Measurements from ENCODE around the gene NR4A2. TPM values are rescaled to one million over a fixed set of nuclear protein-coding genes. Genes with fewer than 3 reads are reported as not detected.
A peak's percentile ranks its signal among the peaks of the same experiment; 100 is the strongest.

NR4A2 gene
- total RNA-seq, 1 experiment from 2014 or later, result 0.66 TPM

DNA sequence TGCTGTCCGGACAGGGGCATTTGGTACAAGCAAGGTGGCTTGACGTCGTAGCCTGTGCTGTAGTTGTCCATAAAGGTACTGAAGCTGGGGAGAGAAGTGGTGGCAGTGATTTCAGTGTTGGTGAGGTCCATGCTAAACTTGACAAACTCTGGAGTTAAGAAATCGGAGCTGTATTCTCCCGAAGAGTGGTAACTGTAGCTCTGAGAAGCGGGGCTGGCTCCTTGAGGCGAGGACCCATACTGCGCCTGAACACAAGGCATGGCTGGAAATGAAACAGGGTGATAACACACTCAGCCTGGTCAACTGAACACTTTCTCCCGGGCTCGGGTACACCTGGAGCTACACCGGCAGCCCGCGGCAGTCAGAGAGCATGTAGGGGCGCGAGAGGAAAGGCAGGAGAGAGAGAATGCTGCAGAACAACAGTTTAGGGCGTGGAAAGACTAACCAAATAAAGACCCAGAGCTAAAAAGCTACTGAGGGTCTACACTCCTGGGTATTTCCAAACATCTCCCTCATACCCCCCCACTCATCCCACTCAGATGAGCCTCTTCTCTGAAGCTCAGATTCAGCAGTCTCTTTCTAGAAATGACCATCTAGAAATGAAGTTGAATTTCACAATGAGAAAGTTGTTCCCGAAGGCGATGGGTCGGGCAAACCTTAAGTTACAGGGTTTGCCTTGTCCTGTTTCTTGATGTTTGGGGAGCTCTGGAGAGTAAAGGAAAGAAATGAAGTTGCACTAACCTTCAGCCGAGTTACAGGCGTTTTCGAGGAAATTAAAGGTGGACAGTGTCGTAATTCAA lies 2.4 kb downstream of the NR4A2 start (continued):
- TF ChIP-seq, protein P1, sequence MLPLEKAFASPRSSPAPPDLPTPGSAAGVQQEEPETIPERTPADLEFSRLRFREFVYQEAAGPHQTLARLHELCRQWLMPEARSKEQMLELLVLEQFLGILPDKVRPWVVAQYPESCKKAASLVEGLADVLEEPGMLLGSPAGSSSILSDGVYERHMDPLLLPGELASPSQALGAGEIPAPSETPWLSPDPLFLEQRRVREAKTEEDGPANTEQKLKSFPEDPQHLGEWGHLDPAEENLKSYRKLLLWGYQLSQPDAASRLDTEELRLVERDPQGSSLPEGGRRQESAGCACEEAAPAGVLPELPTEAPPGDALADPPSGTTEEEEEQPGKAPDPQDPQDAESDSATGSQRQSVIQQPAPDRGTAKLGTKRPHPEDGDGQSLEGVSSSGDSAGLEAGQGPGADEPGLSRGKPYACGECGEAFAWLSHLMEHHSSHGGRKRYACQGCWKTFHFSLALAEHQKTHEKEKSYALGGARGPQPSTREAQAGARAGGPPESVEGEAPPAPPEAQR (CRISPR knock-in tag; IDR thresholded peaks at IDR 0.05), result no peak

DNA sequence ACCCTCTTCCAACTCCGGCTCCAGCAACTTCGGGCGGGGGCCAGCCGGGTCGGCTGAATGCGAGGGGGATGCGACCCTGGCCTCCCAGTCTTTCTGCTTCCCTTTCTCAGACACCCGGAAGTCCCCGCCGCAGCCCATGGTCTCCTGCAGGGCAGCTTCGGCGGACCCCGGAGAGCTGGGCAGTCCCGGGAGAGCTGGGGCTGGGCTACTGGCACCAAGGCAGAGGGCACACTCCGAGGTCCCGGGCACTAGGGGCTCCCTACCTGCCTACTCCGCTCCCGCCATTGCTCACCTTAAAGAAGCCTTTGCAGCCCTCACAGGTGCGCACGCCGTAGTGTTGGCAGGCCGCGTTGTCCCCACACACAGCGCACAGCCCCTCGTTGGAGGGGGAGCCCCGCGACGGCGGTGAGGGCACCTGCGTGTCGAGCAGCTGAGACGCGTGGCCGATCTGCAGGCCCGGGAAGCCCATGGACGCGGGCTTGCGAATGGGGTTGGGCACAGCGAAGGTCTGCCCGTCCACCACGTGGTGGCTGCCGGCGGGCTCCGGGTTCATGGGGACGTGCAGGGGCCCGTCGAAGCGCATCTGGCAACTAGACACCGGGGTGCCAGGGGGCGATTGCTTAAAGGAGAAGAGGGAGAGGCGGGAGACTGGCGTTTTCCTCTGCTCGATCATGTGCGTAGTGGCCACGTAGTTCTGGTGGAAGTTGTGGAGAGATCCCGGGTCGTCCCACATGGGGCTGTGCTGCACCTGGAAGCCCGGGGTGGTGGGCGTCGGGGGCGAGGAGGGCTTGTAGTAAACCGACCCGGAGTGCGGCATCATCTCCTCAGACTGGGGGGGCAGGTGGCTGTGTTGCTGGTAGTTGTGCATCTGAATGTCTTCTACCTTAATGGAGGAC lies 3.2 kb downstream of the NR4A2 start:
- ChIA-PET CTCF (interaction anchor here (0.6 to 1.7 kb wide), 5 partner anchors 10 to 855 kb away, joined by 3 to 5 read pairs (median 3); no protein-coding TSS in a partner anchor), POLR2A (interaction anchor here (0.9 to 1.2 kb wide), 2 partner anchors 9 to 12 kb away, joined by 3 to 4 read pairs; no protein-coding TSS in a partner anchor)
- no peaks in the 10 kb centered on the region for H3K36me3 Mint-ChIP-seq
- peak; percentile 6 for ATAC-seq
- no peak overlapping the region for H3K27ac Mint-ChIP-seq
- H3K4me3 Mint-ChIP-seq, result peak overlapping the region; percentile 69
- H3K4me1 Mint-ChIP-seq, result peaks cover 71% of the 10 kb centered on the region
- peaks cover 99% of the 10 kb centered on the region for H3K27me3 Mint-ChIP-seq (ENCODE audit: low read depth)
- H3K9me3 Mint-ChIP-seq, result no peaks in the 10 kb centered on the region
- peak; percentile 70 for DNase-seq (ENCODE audit: low spot score)
- TF ChIP-seq FOXJ3 (CRISPR knock-in tag; IDR thresholded peaks at IDR 0.05; ENCODE audit: borderline replicate concordance), result no peak
- peak; percentile 75; the same call in 1 of the 2 replicates for TF ChIP-seq FOXP1 (CRISPR knock-in tag; IDR thresholded peaks at IDR 0.05; ENCODE audit: borderline replicate concordance)
- TF ChIP-seq EMX1 (CRISPR knock-in tag; IDR thresholded peaks at IDR 0.05), result no peak
- TF ChIP-seq GRHL2 (CRISPR knock-in tag; IDR thresholded peaks at IDR 0.05; ENCODE audit: insufficient replicate concordance, severe bottlenecking), result no peak
- no peak for TF ChIP-seq OVOL2 (CRISPR knock-in tag; IDR thresholded peaks at IDR 0.05; ENCODE audit: borderline replicate concordance)
- TF ChIP-seq, protein P2, sequence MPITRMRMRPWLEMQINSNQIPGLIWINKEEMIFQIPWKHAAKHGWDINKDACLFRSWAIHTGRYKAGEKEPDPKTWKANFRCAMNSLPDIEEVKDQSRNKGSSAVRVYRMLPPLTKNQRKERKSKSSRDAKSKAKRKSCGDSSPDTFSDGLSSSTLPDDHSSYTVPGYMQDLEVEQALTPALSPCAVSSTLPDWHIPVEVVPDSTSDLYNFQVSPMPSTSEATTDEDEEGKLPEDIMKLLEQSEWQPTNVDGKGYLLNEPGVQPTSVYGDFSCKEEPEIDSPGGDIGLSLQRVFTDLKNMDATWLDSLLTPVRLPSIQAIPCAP (CRISPR knock-in tag; IDR thresholded peaks at IDR 0.05), result 0 out of 2 replicates have a peak, but pooled peaks have one; percentile 35
- no peak for TF ChIP-seq CREM (CRISPR knock-in tag; IDR thresholded peaks at IDR 0.05)
- TF ChIP-seq IRF2 (CRISPR knock-in tag; IDR thresholded peaks at IDR 0.05; ENCODE audit: borderline replicate concordance, low read depth), result no peak
- TF ChIP-seq, protein P3, sequence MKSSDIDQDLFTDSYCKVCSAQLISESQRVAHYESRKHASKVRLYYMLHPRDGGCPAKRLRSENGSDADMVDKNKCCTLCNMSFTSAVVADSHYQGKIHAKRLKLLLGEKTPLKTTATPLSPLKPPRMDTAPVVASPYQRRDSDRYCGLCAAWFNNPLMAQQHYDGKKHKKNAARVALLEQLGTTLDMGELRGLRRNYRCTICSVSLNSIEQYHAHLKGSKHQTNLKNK (CRISPR knock-in tag; IDR thresholded peaks at IDR 0.05), result no peak
- TF ChIP-seq, protein P4, sequence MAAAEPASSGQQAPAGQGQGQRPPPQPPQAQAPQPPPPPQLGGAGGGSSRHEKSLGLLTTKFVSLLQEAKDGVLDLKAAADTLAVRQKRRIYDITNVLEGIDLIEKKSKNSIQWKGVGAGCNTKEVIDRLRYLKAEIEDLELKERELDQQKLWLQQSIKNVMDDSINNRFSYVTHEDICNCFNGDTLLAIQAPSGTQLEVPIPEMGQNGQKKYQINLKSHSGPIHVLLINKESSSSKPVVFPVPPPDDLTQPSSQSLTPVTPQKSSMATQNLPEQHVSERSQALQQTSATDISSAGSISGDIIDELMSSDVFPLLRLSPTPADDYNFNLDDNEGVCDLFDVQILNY (CRISPR knock-in tag; IDR thresholded peaks at IDR 0.05), result no peak
- TF ChIP-seq, protein P5, sequence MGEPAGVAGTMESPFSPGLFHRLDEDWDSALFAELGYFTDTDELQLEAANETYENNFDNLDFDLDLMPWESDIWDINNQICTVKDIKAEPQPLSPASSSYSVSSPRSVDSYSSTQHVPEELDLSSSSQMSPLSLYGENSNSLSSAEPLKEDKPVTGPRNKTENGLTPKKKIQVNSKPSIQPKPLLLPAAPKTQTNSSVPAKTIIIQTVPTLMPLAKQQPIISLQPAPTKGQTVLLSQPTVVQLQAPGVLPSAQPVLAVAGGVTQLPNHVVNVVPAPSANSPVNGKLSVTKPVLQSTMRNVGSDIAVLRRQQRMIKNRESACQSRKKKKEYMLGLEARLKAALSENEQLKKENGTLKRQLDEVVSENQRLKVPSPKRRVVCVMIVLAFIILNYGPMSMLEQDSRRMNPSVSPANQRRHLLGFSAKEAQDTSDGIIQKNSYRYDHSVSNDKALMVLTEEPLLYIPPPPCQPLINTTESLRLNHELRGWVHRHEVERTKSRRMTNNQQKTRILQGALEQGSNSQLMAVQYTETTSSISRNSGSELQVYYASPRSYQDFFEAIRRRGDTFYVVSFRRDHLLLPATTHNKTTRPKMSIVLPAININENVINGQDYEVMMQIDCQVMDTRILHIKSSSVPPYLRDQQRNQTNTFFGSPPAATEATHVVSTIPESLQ (CRISPR knock-in tag; IDR thresholded peaks at IDR 0.05), result no peak
- TF ChIP-seq, protein P6, sequence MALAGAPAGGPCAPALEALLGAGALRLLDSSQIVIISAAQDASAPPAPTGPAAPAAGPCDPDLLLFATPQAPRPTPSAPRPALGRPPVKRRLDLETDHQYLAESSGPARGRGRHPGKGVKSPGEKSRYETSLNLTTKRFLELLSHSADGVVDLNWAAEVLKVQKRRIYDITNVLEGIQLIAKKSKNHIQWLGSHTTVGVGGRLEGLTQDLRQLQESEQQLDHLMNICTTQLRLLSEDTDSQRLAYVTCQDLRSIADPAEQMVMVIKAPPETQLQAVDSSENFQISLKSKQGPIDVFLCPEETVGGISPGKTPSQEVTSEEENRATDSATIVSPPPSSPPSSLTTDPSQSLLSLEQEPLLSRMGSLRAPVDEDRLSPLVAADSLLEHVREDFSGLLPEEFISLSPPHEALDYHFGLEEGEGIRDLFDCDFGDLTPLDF (CRISPR knock-in tag; IDR thresholded peaks at IDR 0.05), result no peak
- TF ChIP-seq ZBTB21 (CRISPR knock-in tag; IDR thresholded peaks at IDR 0.05; ENCODE audit: borderline replicate concordance), result no peak
- TF ChIP-seq, protein P7, sequence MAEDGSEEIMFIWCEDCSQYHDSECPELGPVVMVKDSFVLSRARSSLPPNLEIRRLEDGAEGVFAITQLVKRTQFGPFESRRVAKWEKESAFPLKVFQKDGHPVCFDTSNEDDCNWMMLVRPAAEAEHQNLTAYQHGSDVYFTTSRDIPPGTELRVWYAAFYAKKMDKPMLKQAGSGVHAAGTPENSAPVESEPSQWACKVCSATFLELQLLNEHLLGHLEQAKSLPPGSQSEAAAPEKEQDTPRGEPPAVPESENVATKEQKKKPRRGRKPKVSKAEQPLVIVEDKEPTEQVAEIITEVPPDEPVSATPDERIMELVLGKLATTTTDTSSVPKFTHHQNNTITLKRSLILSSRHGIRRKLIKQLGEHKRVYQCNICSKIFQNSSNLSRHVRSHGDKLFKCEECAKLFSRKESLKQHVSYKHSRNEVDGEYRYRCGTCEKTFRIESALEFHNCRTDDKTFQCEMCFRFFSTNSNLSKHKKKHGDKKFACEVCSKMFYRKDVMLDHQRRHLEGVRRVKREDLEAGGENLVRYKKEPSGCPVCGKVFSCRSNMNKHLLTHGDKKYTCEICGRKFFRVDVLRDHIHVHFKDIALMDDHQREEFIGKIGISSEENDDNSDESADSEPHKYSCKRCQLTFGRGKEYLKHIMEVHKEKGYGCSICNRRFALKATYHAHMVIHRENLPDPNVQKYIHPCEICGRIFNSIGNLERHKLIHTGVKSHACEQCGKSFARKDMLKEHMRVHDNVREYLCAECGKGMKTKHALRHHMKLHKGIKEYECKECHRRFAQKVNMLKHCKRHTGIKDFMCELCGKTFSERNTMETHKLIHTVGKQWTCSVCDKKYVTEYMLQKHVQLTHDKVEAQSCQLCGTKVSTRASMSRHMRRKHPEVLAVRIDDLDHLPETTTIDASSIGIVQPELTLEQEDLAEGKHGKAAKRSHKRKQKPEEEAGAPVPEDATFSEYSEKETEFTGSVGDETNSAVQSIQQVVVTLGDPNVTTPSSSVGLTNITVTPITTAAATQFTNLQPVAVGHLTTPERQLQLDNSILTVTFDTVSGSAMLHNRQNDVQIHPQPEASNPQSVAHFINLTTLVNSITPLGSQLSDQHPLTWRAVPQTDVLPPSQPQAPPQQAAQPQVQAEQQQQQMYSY (CRISPR knock-in tag; IDR thresholded peaks at IDR 0.05), result no peak
- TF ChIP-seq, protein P8, sequence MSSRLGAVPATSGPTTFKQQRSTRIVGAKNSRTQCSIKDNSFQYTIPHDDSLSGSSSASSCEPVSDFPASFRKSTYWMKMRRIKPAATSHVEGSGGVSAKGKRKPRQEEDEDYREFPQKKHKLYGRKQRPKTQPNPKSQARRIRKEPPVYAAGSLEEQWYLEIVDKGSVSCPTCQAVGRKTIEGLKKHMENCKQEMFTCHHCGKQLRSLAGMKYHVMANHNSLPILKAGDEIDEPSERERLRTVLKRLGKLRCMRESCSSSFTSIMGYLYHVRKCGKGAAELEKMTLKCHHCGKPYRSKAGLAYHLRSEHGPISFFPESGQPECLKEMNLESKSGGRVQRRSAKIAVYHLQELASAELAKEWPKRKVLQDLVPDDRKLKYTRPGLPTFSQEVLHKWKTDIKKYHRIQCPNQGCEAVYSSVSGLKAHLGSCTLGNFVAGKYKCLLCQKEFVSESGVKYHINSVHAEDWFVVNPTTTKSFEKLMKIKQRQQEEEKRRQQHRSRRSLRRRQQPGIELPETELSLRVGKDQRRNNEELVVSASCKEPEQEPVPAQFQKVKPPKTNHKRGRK (CRISPR knock-in tag; IDR thresholded peaks at IDR 0.05; ENCODE audit: borderline replicate concordance), result no peak
